ENCODE measurements around the gene VPS13D.

The VPS13D gene

DNA sequence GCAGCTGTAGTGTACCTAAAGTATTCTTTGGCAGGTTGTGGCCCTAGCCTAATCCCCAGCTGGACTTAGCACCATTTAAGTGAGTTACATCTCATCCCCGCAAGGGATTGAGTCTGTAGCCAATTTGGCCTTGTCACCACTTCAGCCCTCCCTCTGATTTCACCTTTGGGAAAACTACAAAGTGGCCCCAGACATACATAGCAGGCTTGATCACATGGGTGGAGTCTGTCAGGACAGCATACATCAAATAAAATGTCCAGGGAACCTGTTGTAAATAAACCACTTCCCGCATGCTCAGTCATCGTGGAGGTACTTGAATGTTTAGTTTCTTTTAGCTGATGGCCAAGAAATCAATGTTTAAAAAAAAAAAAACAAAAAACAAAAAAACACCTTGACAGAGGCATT, 245.7 kb downstream of the VPS13D start:
- DNase-seq (ENCODE audit: low read depth) = peak; percentile 7
- no peak overlapping the region for H3K4me3 ChIP-seq (ENCODE audit: low read depth, low read length)
- no peak for TF ChIP-seq MYC (IDR thresholded peaks at IDR 0.05; ENCODE audit: low read depth, low read length)
- TF ChIP-seq POLR2A (IDR thresholded peaks at IDR 0.05; ENCODE audit: extremely low read depth, insufficient read length) = no peak
- TF ChIP-seq, protein P1, sequence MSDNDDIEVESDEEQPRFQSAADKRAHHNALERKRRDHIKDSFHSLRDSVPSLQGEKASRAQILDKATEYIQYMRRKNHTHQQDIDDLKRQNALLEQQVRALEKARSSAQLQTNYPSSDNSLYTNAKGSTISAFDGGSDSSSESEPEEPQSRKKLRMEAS (IDR thresholded peaks at IDR 0.05; ENCODE audit: low read depth, low read length) = no peak
- TF ChIP-seq, protein P2, sequence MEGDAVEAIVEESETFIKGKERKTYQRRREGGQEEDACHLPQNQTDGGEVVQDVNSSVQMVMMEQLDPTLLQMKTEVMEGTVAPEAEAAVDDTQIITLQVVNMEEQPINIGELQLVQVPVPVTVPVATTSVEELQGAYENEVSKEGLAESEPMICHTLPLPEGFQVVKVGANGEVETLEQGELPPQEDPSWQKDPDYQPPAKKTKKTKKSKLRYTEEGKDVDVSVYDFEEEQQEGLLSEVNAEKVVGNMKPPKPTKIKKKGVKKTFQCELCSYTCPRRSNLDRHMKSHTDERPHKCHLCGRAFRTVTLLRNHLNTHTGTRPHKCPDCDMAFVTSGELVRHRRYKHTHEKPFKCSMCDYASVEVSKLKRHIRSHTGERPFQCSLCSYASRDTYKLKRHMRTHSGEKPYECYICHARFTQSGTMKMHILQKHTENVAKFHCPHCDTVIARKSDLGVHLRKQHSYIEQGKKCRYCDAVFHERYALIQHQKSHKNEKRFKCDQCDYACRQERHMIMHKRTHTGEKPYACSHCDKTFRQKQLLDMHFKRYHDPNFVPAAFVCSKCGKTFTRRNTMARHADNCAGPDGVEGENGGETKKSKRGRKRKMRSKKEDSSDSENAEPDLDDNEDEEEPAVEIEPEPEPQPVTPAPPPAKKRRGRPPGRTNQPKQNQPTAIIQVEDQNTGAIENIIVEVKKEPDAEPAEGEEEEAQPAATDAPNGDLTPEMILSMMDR (IDR thresholded peaks at IDR 0.05; ENCODE audit: low read depth, low read length) = no peak

DNA sequence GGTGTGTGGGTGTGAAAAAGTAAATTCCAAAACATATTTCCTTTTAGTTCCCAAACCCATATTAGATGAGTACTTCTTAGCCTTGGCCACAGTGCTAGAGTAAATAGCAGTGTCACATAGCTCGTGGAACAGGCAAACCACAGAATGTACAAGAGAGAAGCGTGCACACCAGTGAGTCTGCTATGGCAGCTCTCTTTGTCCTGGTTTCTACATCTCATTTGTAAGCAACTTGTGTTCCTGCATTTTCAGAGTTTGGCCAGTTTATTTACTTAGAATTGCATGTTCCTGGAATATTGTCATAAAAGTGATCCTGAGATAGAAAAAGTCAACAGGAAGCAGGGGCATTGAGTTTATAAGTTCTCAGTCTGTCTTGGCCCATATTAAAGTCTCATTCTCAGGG, 246.1 kb downstream of the VPS13D start:
- no peak overlapping the region for H3K4me3 ChIP-seq (ENCODE audit: low read depth, low read length)
- no peak for DNase-seq (ENCODE audit: low read depth)
- TF ChIP-seq POLR2A (IDR thresholded peaks at IDR 0.05; ENCODE audit: extremely low read depth, insufficient read length) (no peak), MYC (IDR thresholded peaks at IDR 0.05; ENCODE audit: low read depth, low read length) (no peak)
- TF ChIP-seq, protein P2 (IDR thresholded peaks at IDR 0.05; ENCODE audit: low read depth, low read length) = no peak
- TF ChIP-seq, protein P1 (IDR thresholded peaks at IDR 0.05; ENCODE audit: low read depth, low read length) = no peak

DNA sequence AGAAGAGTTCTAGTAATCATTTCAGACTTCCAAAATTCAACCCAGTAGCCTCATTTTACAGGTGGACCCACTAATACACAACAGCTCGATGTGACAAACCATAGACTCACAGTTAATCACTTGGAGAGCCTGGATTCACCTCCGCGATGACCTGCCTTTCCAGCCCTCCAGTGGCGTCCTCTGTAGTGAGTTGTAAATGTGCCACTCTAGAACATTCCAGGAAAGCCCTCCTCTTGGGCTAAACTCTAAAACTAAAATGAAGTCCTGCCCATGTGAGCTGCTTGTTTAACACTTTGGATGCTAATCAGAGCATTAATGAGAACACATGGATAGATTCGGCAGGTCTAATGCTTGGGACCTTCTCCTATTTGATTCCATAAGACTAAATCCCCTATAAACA, 247.5 kb downstream of the VPS13D start:
- no peak for DNase-seq (ENCODE audit: low read depth)
- H3K4me3 ChIP-seq (ENCODE audit: low read depth, low read length) = no peak overlapping the region
- TF ChIP-seq, protein P2 (IDR thresholded peaks at IDR 0.05; ENCODE audit: low read depth, low read length) = no peak
- TF ChIP-seq, protein P1 (IDR thresholded peaks at IDR 0.05; ENCODE audit: low read depth, low read length) = no peak
- TF ChIP-seq POLR2A (IDR thresholded peaks at IDR 0.05; ENCODE audit: extremely low read depth, insufficient read length) = no peak
- TF ChIP-seq MYC (IDR thresholded peaks at IDR 0.05; ENCODE audit: low read depth, low read length) = no peak

DNA sequence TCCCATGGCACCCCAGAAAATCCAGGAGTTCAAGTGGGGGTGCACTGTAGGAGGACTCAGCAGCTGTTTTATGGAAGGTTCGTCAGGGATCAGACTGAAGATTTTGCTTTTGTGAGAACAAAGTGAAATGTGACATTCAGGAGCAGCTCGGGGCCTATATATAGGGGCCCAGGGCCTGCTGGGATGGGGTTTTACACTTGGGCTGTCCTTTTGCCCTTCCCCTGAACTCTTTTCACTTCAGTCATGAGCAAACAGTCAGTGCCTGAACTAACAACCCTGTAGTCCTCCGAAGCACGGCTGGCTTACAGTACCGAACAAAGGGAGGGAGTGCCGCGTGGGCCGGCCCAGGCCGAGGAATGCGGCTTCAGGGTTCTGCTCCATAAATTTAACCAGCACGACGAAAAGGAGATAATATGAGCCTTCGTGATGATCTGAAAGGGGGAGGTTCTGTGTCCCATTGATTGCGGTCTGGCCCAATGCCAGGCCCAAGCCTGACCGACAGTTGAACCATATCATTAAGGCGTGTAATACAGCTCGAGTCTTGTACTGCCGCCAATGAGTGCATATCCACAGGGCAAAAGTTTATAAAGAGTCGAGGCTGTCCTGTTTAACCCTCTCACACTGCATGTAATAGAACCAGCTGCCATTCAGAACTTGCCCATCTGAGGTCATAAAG, 248.2 kb downstream of the VPS13D start:
- TF ChIP-seq POLR2A (IDR thresholded peaks at IDR 0.05; ENCODE audit: extremely low read depth, insufficient read length) = no peak
- no peak for TF ChIP-seq MYC (IDR thresholded peaks at IDR 0.05; ENCODE audit: low read depth, low read length)
- TF ChIP-seq, protein P2 (IDR thresholded peaks at IDR 0.05; ENCODE audit: low read depth, low read length) = no peak
- TF ChIP-seq, protein P1 (IDR thresholded peaks at IDR 0.05; ENCODE audit: low read depth, low read length) = no peak
- DNase-seq (ENCODE audit: low read depth) = no peak
- no peak overlapping the region for H3K4me3 ChIP-seq (ENCODE audit: low read depth, low read length)

DNA sequence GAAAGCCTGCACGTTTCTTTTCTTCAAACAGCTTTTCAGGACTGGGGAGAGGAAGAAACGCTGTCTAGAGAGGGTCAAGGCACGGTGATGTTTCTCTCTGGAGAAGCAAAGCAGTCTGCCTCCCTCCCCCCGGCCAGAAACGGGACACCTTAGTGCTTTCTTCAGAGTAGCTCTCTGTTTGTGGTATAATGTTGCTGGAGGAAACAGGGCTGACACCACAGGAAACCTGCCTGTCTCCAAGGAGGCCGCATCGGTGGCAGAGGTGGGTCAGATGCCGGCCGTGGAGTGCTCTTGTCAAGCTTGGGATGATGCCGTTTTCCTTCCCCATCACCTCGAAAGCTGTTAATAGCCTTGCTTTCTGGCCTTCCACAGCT, 248.8 kb downstream of the VPS13D start:
- TF ChIP-seq, protein P1 (IDR thresholded peaks at IDR 0.05; ENCODE audit: low read depth, low read length) = no peak
- TF ChIP-seq, protein P2 (IDR thresholded peaks at IDR 0.05; ENCODE audit: low read depth, low read length) = no peak
- TF ChIP-seq POLR2A (IDR thresholded peaks at IDR 0.05; ENCODE audit: extremely low read depth, insufficient read length) = no peak
- TF ChIP-seq MYC (IDR thresholded peaks at IDR 0.05; ENCODE audit: low read depth, low read length) = no peak
- no peak for DNase-seq (ENCODE audit: low read depth)
- H3K4me3 ChIP-seq (ENCODE audit: low read depth, low read length) = no peak overlapping the region
